ENCODE measurements around the gene CRTC3.

Gene CRTC3

GRCh38 chr15:90552929-90553211 is 23.1 kb downstream of the CRTC3 start:
- H2BK120ac ChIP-seq (ENCODE audit: insufficient read depth, low read length, poor library complexity): no peak overlapping the region
- H3K36me3 ChIP-seq (ENCODE audit: control insufficient read depth in 1 of 2, insufficient read depth in 2 of 2, low read length in 2 of 2): peaks cover under 1 to 6% of the 10 kb centered on the region in 2 experiments
- DNase-seq: no peak
- no peaks in the 10 kb centered on the region for H3K9me3 ChIP-seq (ENCODE audit: insufficient read depth, low read depth, low read length)
- H3K4me2 ChIP-seq (ENCODE audit: low read length): no peak overlapping the region
- no peaks in the 10 kb centered on the region for H3K79me2 ChIP-seq (ENCODE audit: control insufficient read depth, insufficient read depth, low read length, poor library complexity)
- H2AFZ ChIP-seq (ENCODE audit: insufficient read depth, low read length, poor library complexity): no peak overlapping the region
- no peak overlapping the region for H3K9ac ChIP-seq (ENCODE audit: low read length)
- H4K12ac ChIP-seq (ENCODE audit: low read depth, low read length): no peak overlapping the region
- H3K14ac ChIP-seq (ENCODE audit: low read length): no peak overlapping the region
- H3K23ac ChIP-seq (ENCODE audit: low read length): no peak overlapping the region
- H2BK5ac ChIP-seq (ENCODE audit: low read depth, low read length, poor library complexity): no peak overlapping the region
- no peak overlapping the region for H2BK12ac ChIP-seq (ENCODE audit: low read length)
- peaks cover 13 to 18% of the 10 kb centered on the region in 2 experiments for H3K4me1 ChIP-seq (ENCODE audit: control insufficient read depth in 1 of 2, insufficient read depth in 2 of 2, low read length in 2 of 2)
- peaks cover 6% of the 10 kb centered on the region for H3K79me1 ChIP-seq (ENCODE audit: low read length)
- no peak overlapping the region for H3K18ac ChIP-seq (ENCODE audit: low read length)
- no peak overlapping the region for H4K8ac ChIP-seq (ENCODE audit: low read depth, low read length)
- no CpG with 5 or more reads among the region's 1 CpG for WGBS (ENCODE audit: extremely low coverage, insufficient coverage, insufficient read length)
- no peak overlapping the region for H3K4me3 ChIP-seq (ENCODE audit: low read depth, low read length)
- H2AK5ac ChIP-seq (ENCODE audit: low read length): no peak overlapping the region
- H3K4ac ChIP-seq (ENCODE audit: low read depth, low read length): no peak overlapping the region
- H4K91ac ChIP-seq (ENCODE audit: low read depth, low read length): no peak overlapping the region
- H3K27me3 ChIP-seq (ENCODE audit: insufficient read depth, low read length): no peaks in the 10 kb centered on the region
- peak overlapping the region; percentile 64 for H3K27ac ChIP-seq (ENCODE audit: low read depth, low read length)

GRCh38 chr15:90553248-90553745 is 23.6 kb downstream of the CRTC3 start:
- Histone ChIP-seq H3K23ac (ENCODE audit: low read length) (no peak overlapping the region), H3K4ac (ENCODE audit: low read depth, low read length) (no peak overlapping the region), H2BK120ac (ENCODE audit: insufficient read depth, low read length, poor library complexity) (no peak overlapping the region), H3K4me2 (ENCODE audit: low read length) (no peak overlapping the region), H3K79me1 (ENCODE audit: low read length) (peaks cover 7% of the 10 kb centered on the region), H2BK12ac (ENCODE audit: low read length) (no peak overlapping the region), H4K12ac (ENCODE audit: low read depth, low read length) (no peak overlapping the region), H3K27me3 (ENCODE audit: insufficient read depth, low read length) (no peaks in the 10 kb centered on the region), H3K79me2 (ENCODE audit: control insufficient read depth, insufficient read depth, low read length, poor library complexity) (no peaks in the 10 kb centered on the region), H4K8ac (ENCODE audit: low read depth, low read length) (no peak overlapping the region), H3K4me1 (ENCODE audit: control insufficient read depth in 1 of 2, insufficient read depth in 2 of 2, low read length in 2 of 2) (peaks cover 15 to 22% of the 10 kb centered on the region in 2 experiments), H3K27ac (ENCODE audit: low read depth, low read length) (no peak overlapping the region), H2AK5ac (ENCODE audit: low read length) (no peak overlapping the region), H2BK5ac (ENCODE audit: low read depth, low read length, poor library complexity) (no peak overlapping the region), H3K14ac (ENCODE audit: low read length) (no peak overlapping the region), H3K9me3 (ENCODE audit: insufficient read depth, low read depth, low read length) (no peaks in the 10 kb centered on the region), H3K4me3 (ENCODE audit: low read depth, low read length) (no peak overlapping the region), H3K18ac (ENCODE audit: low read length) (no peak overlapping the region), H3K36me3 (ENCODE audit: control insufficient read depth in 1 of 2, insufficient read depth in 2 of 2, low read length in 2 of 2) (peaks cover 0 to 3% of the 10 kb centered on the region in 2 experiments), H4K91ac (ENCODE audit: low read depth, low read length) (no peak overlapping the region), H3K9ac (ENCODE audit: low read length) (no peak overlapping the region), H2AFZ (ENCODE audit: insufficient read depth, low read length, poor library complexity) (no peak overlapping the region)
- no peak for DNase-seq
- WGBS (ENCODE audit: extremely low coverage, insufficient coverage, insufficient read length): no CpG with 5 or more reads among the region's 7 CpGs

- H3K4me2 ChIP-seq (ENCODE audit: low read length): peak overlapping the region; percentile 8
- no peaks in the 10 kb centered on the region for H3K27me3 ChIP-seq (ENCODE audit: insufficient read depth, low read length)
- H3K4me3 ChIP-seq (ENCODE audit: low read depth, low read length): no peak overlapping the region
- H2BK120ac ChIP-seq (ENCODE audit: insufficient read depth, low read length, poor library complexity): peak overlapping the region; percentile 59
- H4K91ac ChIP-seq (ENCODE audit: low read depth, low read length): peak overlapping the region; percentile 63
- H4K12ac ChIP-seq (ENCODE audit: low read depth, low read length): no peak overlapping the region
- H4K8ac ChIP-seq (ENCODE audit: low read depth, low read length): peak overlapping the region; percentile 12
- H3K9me3 ChIP-seq (ENCODE audit: insufficient read depth, low read depth, low read length): no peaks in the 10 kb centered on the region
- H2AK5ac ChIP-seq (ENCODE audit: low read length): peak overlapping the region; percentile 30
- H3K9ac ChIP-seq (ENCODE audit: low read length): no peak overlapping the region
- H3K4ac ChIP-seq (ENCODE audit: low read depth, low read length): no peak overlapping the region
- H3K23ac ChIP-seq (ENCODE audit: low read length): no peak overlapping the region
- peaks cover 24 to 36% of the 10 kb centered on the region in 2 experiments for H3K4me1 ChIP-seq (ENCODE audit: control insufficient read depth in 1 of 2, insufficient read depth in 2 of 2, low read length in 2 of 2)
- H3K14ac ChIP-seq (ENCODE audit: low read length): peak overlapping the region; percentile 29
- DNase-seq: no peak
- peaks cover 3% of the 10 kb centered on the region for H3K79me2 ChIP-seq (ENCODE audit: control insufficient read depth, insufficient read depth, low read length, poor library complexity)
- H2AFZ ChIP-seq (ENCODE audit: insufficient read depth, low read length, poor library complexity): no peak overlapping the region
- peaks cover 17% of the 10 kb centered on the region for H3K79me1 ChIP-seq (ENCODE audit: low read length)
- peak overlapping the region; percentile 91 for H3K27ac ChIP-seq (ENCODE audit: low read depth, low read length)
- no CpG with 5 or more reads among the region's 12 CpGs for WGBS (ENCODE audit: extremely low coverage, insufficient coverage, insufficient read length)
- H2BK12ac ChIP-seq (ENCODE audit: low read length): peak overlapping the region; percentile 61
- no peaks in the 10 kb centered on the region for H3K36me3 ChIP-seq (ENCODE audit: control insufficient read depth in 1 of 2, insufficient read depth in 2 of 2, low read length in 2 of 2)
- no peak overlapping the region for H3K18ac ChIP-seq (ENCODE audit: low read length)
- peak overlapping the region; percentile 31 for H2BK5ac ChIP-seq (ENCODE audit: low read depth, low read length, poor library complexity)
Observed at GRCh38 chr15:90557186-90558084, 27.7 kb downstream of the CRTC3 start.

GRCh38 chr15:90558171-90558573 is 28.4 kb downstream of the CRTC3 start:
- no peak overlapping the region for H3K4ac ChIP-seq (ENCODE audit: low read depth, low read length)
- peaks cover 3% of the 10 kb centered on the region for H3K79me2 ChIP-seq (ENCODE audit: control insufficient read depth, insufficient read depth, low read length, poor library complexity)
- H3K79me1 ChIP-seq (ENCODE audit: low read length): peaks cover 20% of the 10 kb centered on the region
- no peak overlapping the region for H2BK12ac ChIP-seq (ENCODE audit: low read length)
- no peak overlapping the region for H4K91ac ChIP-seq (ENCODE audit: low read depth, low read length)
- no peak overlapping the region for H3K14ac ChIP-seq (ENCODE audit: low read length)
- H3K36me3 ChIP-seq (ENCODE audit: control insufficient read depth in 1 of 2, insufficient read depth in 2 of 2, low read length in 2 of 2): no peaks in the 10 kb centered on the region
- H4K12ac ChIP-seq (ENCODE audit: low read depth, low read length): no peak overlapping the region
- H3K9me3 ChIP-seq (ENCODE audit: insufficient read depth, low read depth, low read length): no peaks in the 10 kb centered on the region
- no peak overlapping the region for H4K8ac ChIP-seq (ENCODE audit: low read depth, low read length)
- H3K23ac ChIP-seq (ENCODE audit: low read length): no peak overlapping the region
- H2AFZ ChIP-seq (ENCODE audit: insufficient read depth, low read length, poor library complexity): no peak overlapping the region
- no peak overlapping the region for H3K9ac ChIP-seq (ENCODE audit: low read length)
- no peak overlapping the region for H3K18ac ChIP-seq (ENCODE audit: low read length)
- no peak overlapping the region for H3K4me2 ChIP-seq (ENCODE audit: low read length)
- H3K27ac ChIP-seq (ENCODE audit: low read depth, low read length): peak overlapping the region; percentile 91
- no peak for DNase-seq
- WGBS (ENCODE audit: extremely low coverage, insufficient coverage, insufficient read length): no CpG with 5 or more reads among the region's 4 CpGs
- H3K4me1 ChIP-seq (ENCODE audit: control insufficient read depth in 1 of 2, insufficient read depth in 2 of 2, low read length in 2 of 2): peaks cover 27 to 40% of the 10 kb centered on the region in 2 experiments
- no peak overlapping the region for H2BK120ac ChIP-seq (ENCODE audit: insufficient read depth, low read length, poor library complexity)
- no peak overlapping the region for H2BK5ac ChIP-seq (ENCODE audit: low read depth, low read length, poor library complexity)
- H3K27me3 ChIP-seq (ENCODE audit: insufficient read depth, low read length): no peaks in the 10 kb centered on the region
- H2AK5ac ChIP-seq (ENCODE audit: low read length): no peak overlapping the region
- no peak overlapping the region for H3K4me3 ChIP-seq (ENCODE audit: low read depth, low read length)
